Heart left ventricle (tissue), 16 donors: ENCODE data around the gene CALML6. TPM values are rescaled to one million over a fixed set of nuclear protein-coding genes. Genes with fewer than 3 reads are reported as not detected.

Experiments used
- ATAC-seq, 4 donors: fragments of 200-7000 bp; cut with Tn5 transposase; one replicate each; pipeline ENCODE4 v1.9.1; 2020 to 2022; ENCODE audit warnings: moderate library complexity in 4 of 4, mild to moderate bottlenecking in 3 of 4, moderate number of reproducible peaks in 1 of 4
- DNase-seq, 5 donors: peaks; one replicate each; pipeline ENCODE4 v3.0.0-alpha.2; 2020
- H3K27ac ChIP-seq, 12 donors: fragments of 200-600 bp; sonication (generic) in 4 of 12; one replicate each; pipeline versions ENCODE4 v1.5.0 to v1.8.0; 2016 to 2022; ENCODE audit warnings: mild to moderate bottlenecking in 2 of 12
- H3K27me3 ChIP-seq, 9 donors: fragments of 200-600 bp; sonication (generic) in 2 of 9; one replicate each; pipeline versions ENCODE4 v1.5.1 to v1.8.0; 2016 to 2022; ENCODE audit warnings: mild to moderate bottlenecking in 3 of 9
- H3K36me3 ChIP-seq, 9 donors: fragments of 200-600 bp; sonication (generic) in 2 of 9; one replicate each; pipeline versions ENCODE4 v1.5.0 to v1.8.0; 2018 to 2022; ENCODE audit warnings: mild to moderate bottlenecking in 2 of 9
- H3K4me1 ChIP-seq, 12 donors: fragments of 200-600 bp; sonication (generic) in 4 of 12; one replicate each; pipeline versions ENCODE4 v1.5.0 to v1.8.0; 2016 to 2022; ENCODE audit warnings: mild to moderate bottlenecking in 3 of 12
- H3K4me3 ChIP-seq, 12 donors: fragments of 200-600 bp; sonication (generic) in 4 of 12; one replicate each; pipeline versions ENCODE4 v1.5.0 to v1.8.0; 2017 to 2022; ENCODE audit warnings: mild to moderate bottlenecking in 9 of 12, moderate library complexity in 4 of 12
- H3K9me3 ChIP-seq, 12 donors: fragments of 200-600 bp; sonication (generic) in 4 of 12; one replicate each; pipeline versions ENCODE4 v1.5.0 to v1.8.0; 2016 to 2022; ENCODE audit warnings: mild to moderate bottlenecking in 1 of 12
- CTCF ChIP-seq, 12 donors: fragments of 200-600 bp; sonication (generic) in 4 of 12; IDR thresholded peaks; one replicate each; pipeline versions ENCODE4 v1.5.0 to v1.8.0; 2018 to 2022; ENCODE audit warnings: antibody characterized with exemption in 12 of 12, mild to moderate bottlenecking in 5 of 12
- POLR2A ChIP-seq, 2 donors: fragments of 450-650 bp; IDR thresholded peaks; one replicate each; pipeline ENCODE4 v1.6.1; 2017; ENCODE audit warnings: antibody characterized with exemption in 2 of 2, mild to moderate bottlenecking in 2 of 2, moderate library complexity in 2 of 2
- WGBS, 4 donors: extraction: QIAGEN DNeasy Blood & Tissue Kit in 2 of 4; methylation state at CpG; one replicate each; pipeline versions ENCODE4 v1.1.5 to v1.1.7; 2013 to 2018; 5-methylcytosine and 5-hydroxymethylcytosine counted together
- intact Hi-C, 10 donors: fragments of 100-400 bp; cut with DNase I; formaldehyde crosslinking; loops; one replicate each; pipeline versions ENCODE4 v1.11.1 to v1.14.2; 2022
- polyA plus RNA-seq, 2 donors: library from polyadenylated mRNA; stranded (reverse); fragments of 200-250 nt; gene quantifications; one replicate each; pipeline ENCODE4 v1.2.3, GENCODE V29; 2013
- total RNA-seq, 9 donors: library from RNA; depleted of rRNA in 2 of 9; stranded (reverse); fragments of >200 nt in 2 of 9; fragmentation: NEBNext Ultra II Directional in 3 of 9; extraction: Animal tissue kit (Norgen Biotek cat#: 25700) in 3 of 9; gene quantifications; one replicate each; pipeline versions ENCODE4 v1.1.0 to v1.2.4, GENCODE V29; 2016 to 2023
- donor health status: ischemic (EF 13 %, LVEDD 7.1; RV severe dilation, severe dysfunction).
- donor health status: healthy with polysubstance abuse.
- donor health status: DM: no; HTN: yes; CAD: no.
- donor health status: DM: no; HTN: no; CAD: no.
- donor health status: ischemic (EF 25% LVEDD 6.9; RV normal size, moderate dysfunction).
- donor health status: ischemic (EF 25% LVEDD 5.7; RV mildly dilated, moderate dysfunction).
- donor health status: healthy.
- donor health status: DM: yes; HTN: yes; CAD: no.
- donor health status: ischemic (EF 35%, LVEDD 5.7; RV mildly dilated, moderate dysfunction).
- donor health status: nonischemic (EF 11% LVEDD 7.7; RV severe dilation, severe dysfunction).
- donor health status: DM: yes; HTN: yes; CAD: no.
- donor health status: PGD.
- donor health status: ischemic (EF 29% LVEDD 5.4; RV normal size, mild dysfunction).
- donor health status: nonischemic (EF 23%, LVEDD 6.1; RV moderate dilation, normal function).

Gene CALML6
- total and polyA plus RNA-seq, 11 donors = 0.17 to 0.58 (median 0.29) TPM; not detected in 8

DNA sequence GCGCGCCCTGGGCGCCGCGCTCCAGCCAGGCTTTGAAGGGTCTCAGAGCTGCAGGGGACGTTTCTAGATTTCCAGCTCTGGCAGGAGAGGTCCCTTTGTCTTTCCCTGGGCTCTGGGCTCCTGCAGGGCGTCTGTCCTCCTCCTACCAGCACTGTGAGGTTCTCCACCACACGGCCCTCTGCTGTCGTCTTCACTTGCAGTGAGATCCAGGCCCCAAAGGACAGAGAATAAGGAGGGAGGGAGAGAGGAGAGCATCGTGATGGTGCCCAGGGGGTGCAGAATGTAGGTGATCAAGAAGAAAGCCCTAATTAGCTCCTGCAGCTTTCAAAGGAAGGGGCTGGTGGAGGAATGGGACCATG is 20.0 kb upstream of the CALML6 start:
- intact Hi-C loops = loop anchor here in 4 of 10 donors (5.0 to 10.0 kb wide), 4 partner anchors 50 to 120 kb away; partner anchors contain the start of gene NADK (in 2 of the 4)
- peak overlapping the region in 5 of 12 donors; percentile 26 to 63 (median 45) for H3K27ac ChIP-seq
- peaks cover 0 to 38% (median 23%) of the 10 kb centered on the region in 12 donors for H3K4me1 ChIP-seq
- peaks cover 0 to 4% (median 0%) of the 10 kb centered on the region in 9 donors for H3K27me3 ChIP-seq
- DNase-seq (no peak), ATAC-seq (no peak)
- TF ChIP-seq CTCF (IDR thresholded peaks at IDR 0.05) (no peak), POLR2A (IDR thresholded peaks at IDR 0.05) (no peak)
- no peaks in the 10 kb centered on the region for H3K9me3 ChIP-seq
- H3K36me3 ChIP-seq = no peaks in the 10 kb centered on the region
- H3K4me3 ChIP-seq = peak overlapping the region in 4 of 12 donors; percentile 13 to 29 (median 20)
- 41 to 52% (median 47%) methylated on average over 10 of the region's 10 CpGs for WGBS, 4 donors

- ATAC-seq (no peak), DNase-seq (peak in 1 of 5 donors; percentile 40)
- Histone ChIP-seq H3K27ac (peak overlapping the region in 1 of 12 donors; percentile 50), H3K4me1 (peaks cover 0 to 38% (median 23%) of the 10 kb centered on the region in 12 donors), H3K4me3 (no peak overlapping the region), H3K27me3 (peaks cover 0 to 4% (median 0%) of the 10 kb centered on the region in 9 donors), H3K9me3 (no peaks in the 10 kb centered on the region), H3K36me3 (no peaks in the 10 kb centered on the region)
- no peak for TF ChIP-seq CTCF (IDR thresholded peaks at IDR 0.05)
- no peak for TF ChIP-seq POLR2A (IDR thresholded peaks at IDR 0.05)
- intact Hi-C loops = loop anchor here in 4 of 10 donors (5.0 to 10.0 kb wide), 4 partner anchors 51 to 121 kb away; partner anchors contain the start of gene NADK (in 2 of the 4)
- WGBS, 4 donors = 78 to 93% (median 85%) methylated on average over 14 of the region's 14 CpGs
Measured at GRCh38 chr1:1895456-1896336, 19.4 kb upstream of the CALML6 start.

- no peak for TF ChIP-seq CTCF (IDR thresholded peaks at IDR 0.05)
- H3K9me3 ChIP-seq = no peaks in the 10 kb centered on the region
- WGBS, 4 donors = 87 to 96% (median 94%) methylated on average over 5 to 6 of the region's 6 CpGs
- H3K4me3 ChIP-seq = no peak overlapping the region
- no peak for DNase-seq
- intact Hi-C loops = loop anchor here in 4 of 10 donors (5.0 to 10.0 kb wide), 4 partner anchors 54 to 124 kb away; partner anchors contain the start of gene NADK (in 2 of the 4)
- no peak for ATAC-seq
- peaks cover 0 to 4% (median 0%) of the 10 kb centered on the region in 9 donors for H3K27me3 ChIP-seq
- peaks cover 0 to 23% (median 16%) of the 10 kb centered on the region in 12 donors for H3K4me1 ChIP-seq
- no peaks in the 10 kb centered on the region for H3K36me3 ChIP-seq
- no peak overlapping the region for H3K27ac ChIP-seq
Measured at GRCh38 chr1:1898246-1898933, 16.7 kb upstream of the CALML6 start.
